Gastroesophageal sphincter (tissue), 4 donors: ENCODE data around the gene ATP2C2. TPM values are rescaled to one million over a fixed set of nuclear protein-coding genes. Genes with fewer than 3 reads are reported as not detected.

Source experiments
- ATAC-seq: fragments of 150-250 bp; one replicate; pipeline ENCODE4 v1.9.1; 2016; ENCODE audit warnings: mild to moderate bottlenecking, moderate library complexity
- H3K27ac ChIP-seq, 4 donors: fragments of 200-600 bp; sonication (generic) in 3 of 4; 1 replicate in 3 of 4; 2 replicates in 1 of 4; pipeline ENCODE4 v1.5.1; 2016 to 2019
- H3K27me3 ChIP-seq: fragments of 200-600 bp; sonication (generic); one replicate; pipeline ENCODE4 v1.5.1; 2019
- H3K36me3 ChIP-seq, 2 donors: fragments of 200-600 bp; sonication (generic); one replicate each; pipeline ENCODE4 v1.5.1; 2019; ENCODE audit warnings: control low read depth in 1 of 2
- H3K4me1 ChIP-seq, 3 donors: fragments of 200-600 bp; sonication (generic); 1 replicate in 2 of 3; 2 replicates in 1 of 3; pipeline ENCODE4 v1.5.1; 2016 to 2019; ENCODE audit warnings: control low read depth in 2 of 3
- H3K4me3 ChIP-seq, 2 donors: fragments of 200-600 bp; sonication (generic); one replicate each; pipeline ENCODE4 v1.5.1; 2019; ENCODE audit warnings: mild to moderate bottlenecking in 1 of 2, moderate library complexity in 1 of 2
- H3K9me3 ChIP-seq, 3 donors: fragments of 200-600 bp; sonication (generic); one replicate each; pipeline ENCODE4 v1.5.1; 2017 to 2019; ENCODE audit warnings: control low read depth in 2 of 3
- CTCF ChIP-seq, 4 experiments: fragments of 200-600 bp in 2 of 4; fragments of 450-650 bp in 2 of 4; sonication (generic) in 1 of 4; IDR thresholded peaks; one replicate each; pipeline ENCODE4 v1.5.1; 2017 to 2019; ENCODE audit warnings: antibody characterized with exemption in 4 of 4, mild to moderate bottlenecking in 2 of 4, moderate library complexity in 2 of 4
- EP300 ChIP-seq: sonication (generic); formaldehyde crosslinking; IDR thresholded peaks from one replicate; pipeline ENCODE4 v1.6.1; 2017; ENCODE audit warnings: antibody characterized with exemption, mild to moderate bottlenecking
- POLR2A ChIP-seq, 2 donors: fragments of 450-650 bp; IDR thresholded peaks; one replicate each; pipeline ENCODE4 v1.6.1; 2017; ENCODE audit warnings: antibody characterized with exemption in 2 of 2, mild to moderate bottlenecking in 2 of 2, moderate library complexity in 1 of 2
- POLR2AphosphoS5 ChIP-seq: sonication (generic); formaldehyde crosslinking; IDR thresholded peaks from one replicate; pipeline ENCODE4 v1.6.1; 2017; ENCODE audit warnings: antibody characterized with exemption
- WGBS, 2 donors: methylation state at CpG; one replicate each; pipeline ENCODE4 v1.1.5; 2018; ENCODE audit warnings: low coverage in 1 of 2; 5-methylcytosine and 5-hydroxymethylcytosine counted together
- total RNA-seq, 4 donors: library from RNA; depleted of rRNA; stranded (reverse); fragments of >200 nt; gene quantifications; one replicate each; pipeline ENCODE4 v1.1.0, GENCODE V29; 2016

The ATP2C2 gene
- total RNA-seq, 4 donors from 2014 or later = 0.13 to 1.3 (median 0.31) TPM; not detected in 1

- TF ChIP-seq CTCF (IDR thresholded peaks at IDR 0.05) (no peak), EP300 (no peak), POLR2A (IDR thresholded peaks at IDR 0.05) (no peak), POLR2AphosphoS5 (no peak)
- ATAC-seq = no peak
Measured at GRCh38 chr16:84421081-84421937, 53.0 kb downstream of the ATP2C2 start.

GRCh38 chr16:84421938-84422220, 53.5 kb downstream of the ATP2C2 start:
- H3K27ac ChIP-seq = no peak overlapping the region
- ATAC-seq = no peak
- H3K36me3 ChIP-seq = no peaks in the 10 kb centered on the region
- no peak for TF ChIP-seq POLR2AphosphoS5
- no peak for TF ChIP-seq CTCF (IDR thresholded peaks at IDR 0.05)
- no peak for TF ChIP-seq POLR2A (IDR thresholded peaks at IDR 0.05)
- TF ChIP-seq EP300 = no peak
- H3K4me1 ChIP-seq = no peaks in the 10 kb centered on the region
- H3K27me3 ChIP-seq = peaks cover 33% of the 10 kb centered on the region
- no peak overlapping the region for H3K4me3 ChIP-seq
- H3K9me3 ChIP-seq = no peaks in the 10 kb centered on the region
- 69 to 90% methylated on average over 2 of the region's 4 CpGs for WGBS, 2 donors

More at GRCh38 chr16:84421081-84421937, 53.0 kb downstream of the ATP2C2 start:
- Histone ChIP-seq H3K27me3 (peaks cover 39% of the 10 kb centered on the region), H3K4me3 (no peak overlapping the region), H3K36me3 (no peaks in the 10 kb centered on the region), H3K27ac (no peak overlapping the region), H3K4me1 (no peaks in the 10 kb centered on the region), H3K9me3 (no peaks in the 10 kb centered on the region)
- 89% methylated on average over 12 of the region's 21 CpGs; no CpG with 5 or more reads in 1 of the 2 donors for WGBS, 2 donors

GRCh38 chr16:84423416-84423837, 55.1 kb downstream of the ATP2C2 start:
- peaks cover 19% of the 10 kb centered on the region for H3K27me3 ChIP-seq
- TF ChIP-seq POLR2AphosphoS5 (no peak), EP300 (no peak), POLR2A (IDR thresholded peaks at IDR 0.05) (no peak), CTCF (IDR thresholded peaks at IDR 0.05) (no peak)
- no peaks in the 10 kb centered on the region for H3K4me1 ChIP-seq
- no peak overlapping the region for H3K4me3 ChIP-seq
- H3K9me3 ChIP-seq = no peaks in the 10 kb centered on the region
- H3K27ac ChIP-seq = no peak overlapping the region
- no peaks in the 10 kb centered on the region for H3K36me3 ChIP-seq
- no peak for ATAC-seq
- 95% methylated on average over 4 of the region's 4 CpGs; no CpG with 5 or more reads in 1 of the 2 donors for WGBS, 2 donors

GRCh38 chr16:84425696-84426095, 57.4 kb downstream of the ATP2C2 start:
- Histone ChIP-seq H3K27ac (no peak overlapping the region), H3K4me1 (no peaks in the 10 kb centered on the region), H3K9me3 (no peaks in the 10 kb centered on the region), H3K4me3 (no peak overlapping the region), H3K27me3 (peaks cover 13% of the 10 kb centered on the region), H3K36me3 (no peaks in the 10 kb centered on the region)
- TF ChIP-seq CTCF (IDR thresholded peaks at IDR 0.05) (no peak), EP300 (no peak), POLR2A (IDR thresholded peaks at IDR 0.05) (no peak)
- no peak for ATAC-seq
- WGBS, 2 donors = 95% methylated on average over 4 of the region's 9 CpGs; no CpG with 5 or more reads in 1 of the 2 donors

GRCh38 chr16:84426804-84427203, 58.5 kb downstream of the ATP2C2 start:
- Histone ChIP-seq H3K27me3 (peaks cover 21% of the 10 kb centered on the region), H3K9me3 (no peaks in the 10 kb centered on the region), H3K27ac (no peak overlapping the region), H3K36me3 (no peaks in the 10 kb centered on the region), H3K4me1 (no peaks in the 10 kb centered on the region), H3K4me3 (no peak overlapping the region)
- WGBS, 2 donors = 87 to 100% methylated on average over 1 to 4 of the region's 12 CpGs
- no peak for ATAC-seq
- TF ChIP-seq POLR2A (IDR thresholded peaks at IDR 0.05) (no peak), POLR2AphosphoS5 (no peak), CTCF (IDR thresholded peaks at IDR 0.05) (no peak), EP300 (no peak)
